BE2C (cell line): ENCODE measurements around the gene ROBO1.

Experiments
- DNase-seq: peaks from one replicate; pipeline ENCODE4 v3.0.0-alpha.2; 2020
- H3K27me3 ChIP-seq: fragments of 250-450 bp; sonication (Bioruptor Pico); 2 replicates; pipeline ENCODE4 v1.5.1; 2020; ENCODE audit warnings: mild to moderate bottlenecking
- H3K36me3 ChIP-seq: fragments of 250-450 bp; sonication (Bioruptor Pico); 2 replicates; pipeline ENCODE4 v1.5.1; 2020; ENCODE audit warnings: mild to moderate bottlenecking
- H3K4me1 ChIP-seq: fragments of 250-450 bp; sonication (Bioruptor Pico); 2 replicates; pipeline ENCODE4 v1.5.1; 2020
- H3K4me3 ChIP-seq: 2 replicates; pipeline ENCODE4 v1.5.1; 2011; ENCODE audit warnings: low read depth, low read length
- H3K9me3 ChIP-seq: fragments of 250-450 bp; sonication (Bioruptor Pico); 2 replicates; pipeline ENCODE4 v1.5.1; 2020
- TF ChIP-seq, protein P1 (sequence below): IDR thresholded peaks from 2 replicates; pipeline ENCODE4 v1.5.1; 2012; ENCODE audit warnings: mild to moderate bottlenecking, low read depth, low read length

The ROBO1 gene

DNA sequence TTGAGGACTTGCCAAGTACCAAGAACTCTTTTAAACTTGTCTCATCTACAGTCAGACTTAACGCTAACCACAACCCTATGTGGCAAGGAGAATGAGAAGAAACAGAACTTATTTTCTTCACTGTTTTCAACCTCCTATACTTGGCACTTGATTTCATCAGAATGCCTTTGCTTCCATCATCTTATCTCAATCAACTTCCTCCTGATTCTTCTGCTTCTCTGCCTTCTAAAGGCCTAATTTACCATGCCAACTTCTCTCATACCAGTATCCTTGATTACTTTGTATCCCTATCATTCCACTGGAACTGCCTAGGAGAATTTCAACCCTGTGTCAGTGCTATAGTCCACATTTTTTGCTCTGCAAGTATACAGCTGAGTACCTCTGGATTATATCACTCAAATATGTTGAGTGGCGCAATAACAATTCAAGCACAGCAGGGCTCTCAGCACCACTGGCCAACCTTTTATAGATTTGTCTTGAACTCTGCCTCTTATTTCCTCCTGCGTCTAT is 413.6 kb downstream of the ROBO1 start:
- Histone ChIP-seq H3K36me3 (no peaks in the 10 kb centered on the region), H3K9me3 (no peaks in the 10 kb centered on the region), H3K4me1 (peaks cover 4% of the 10 kb centered on the region), H3K27me3 (no peaks in the 10 kb centered on the region), H3K4me3 (no peak overlapping the region)
- no peak for DNase-seq
- TF ChIP-seq, protein P1, sequence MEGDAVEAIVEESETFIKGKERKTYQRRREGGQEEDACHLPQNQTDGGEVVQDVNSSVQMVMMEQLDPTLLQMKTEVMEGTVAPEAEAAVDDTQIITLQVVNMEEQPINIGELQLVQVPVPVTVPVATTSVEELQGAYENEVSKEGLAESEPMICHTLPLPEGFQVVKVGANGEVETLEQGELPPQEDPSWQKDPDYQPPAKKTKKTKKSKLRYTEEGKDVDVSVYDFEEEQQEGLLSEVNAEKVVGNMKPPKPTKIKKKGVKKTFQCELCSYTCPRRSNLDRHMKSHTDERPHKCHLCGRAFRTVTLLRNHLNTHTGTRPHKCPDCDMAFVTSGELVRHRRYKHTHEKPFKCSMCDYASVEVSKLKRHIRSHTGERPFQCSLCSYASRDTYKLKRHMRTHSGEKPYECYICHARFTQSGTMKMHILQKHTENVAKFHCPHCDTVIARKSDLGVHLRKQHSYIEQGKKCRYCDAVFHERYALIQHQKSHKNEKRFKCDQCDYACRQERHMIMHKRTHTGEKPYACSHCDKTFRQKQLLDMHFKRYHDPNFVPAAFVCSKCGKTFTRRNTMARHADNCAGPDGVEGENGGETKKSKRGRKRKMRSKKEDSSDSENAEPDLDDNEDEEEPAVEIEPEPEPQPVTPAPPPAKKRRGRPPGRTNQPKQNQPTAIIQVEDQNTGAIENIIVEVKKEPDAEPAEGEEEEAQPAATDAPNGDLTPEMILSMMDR: no peak

DNA sequence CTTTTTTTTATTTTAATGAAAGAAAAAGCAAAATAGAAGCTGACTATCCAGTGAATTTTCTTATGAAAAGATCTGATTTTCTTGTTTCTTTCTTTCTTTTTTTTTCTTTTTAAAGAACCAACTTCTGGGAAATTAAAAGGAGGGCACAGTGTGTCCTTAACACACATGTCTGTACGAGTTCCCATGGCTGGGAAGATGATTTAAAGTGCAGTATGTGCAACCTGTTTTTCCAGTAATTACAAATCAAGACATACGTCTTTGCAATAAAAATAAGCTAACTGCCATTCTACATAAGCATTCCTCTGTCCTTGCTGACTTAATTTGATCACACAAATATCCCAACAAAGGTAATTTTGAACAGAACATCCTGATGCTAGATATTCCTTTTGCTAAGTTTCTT is 416.1 kb downstream of the ROBO1 start:
- H3K27me3 ChIP-seq: no peaks in the 10 kb centered on the region
- DNase-seq: no peak
- no peaks in the 10 kb centered on the region for H3K36me3 ChIP-seq
- H3K4me3 ChIP-seq: no peak overlapping the region
- H3K9me3 ChIP-seq: no peaks in the 10 kb centered on the region
- no peaks in the 10 kb centered on the region for H3K4me1 ChIP-seq
- TF ChIP-seq, protein P1: no peak

DNA sequence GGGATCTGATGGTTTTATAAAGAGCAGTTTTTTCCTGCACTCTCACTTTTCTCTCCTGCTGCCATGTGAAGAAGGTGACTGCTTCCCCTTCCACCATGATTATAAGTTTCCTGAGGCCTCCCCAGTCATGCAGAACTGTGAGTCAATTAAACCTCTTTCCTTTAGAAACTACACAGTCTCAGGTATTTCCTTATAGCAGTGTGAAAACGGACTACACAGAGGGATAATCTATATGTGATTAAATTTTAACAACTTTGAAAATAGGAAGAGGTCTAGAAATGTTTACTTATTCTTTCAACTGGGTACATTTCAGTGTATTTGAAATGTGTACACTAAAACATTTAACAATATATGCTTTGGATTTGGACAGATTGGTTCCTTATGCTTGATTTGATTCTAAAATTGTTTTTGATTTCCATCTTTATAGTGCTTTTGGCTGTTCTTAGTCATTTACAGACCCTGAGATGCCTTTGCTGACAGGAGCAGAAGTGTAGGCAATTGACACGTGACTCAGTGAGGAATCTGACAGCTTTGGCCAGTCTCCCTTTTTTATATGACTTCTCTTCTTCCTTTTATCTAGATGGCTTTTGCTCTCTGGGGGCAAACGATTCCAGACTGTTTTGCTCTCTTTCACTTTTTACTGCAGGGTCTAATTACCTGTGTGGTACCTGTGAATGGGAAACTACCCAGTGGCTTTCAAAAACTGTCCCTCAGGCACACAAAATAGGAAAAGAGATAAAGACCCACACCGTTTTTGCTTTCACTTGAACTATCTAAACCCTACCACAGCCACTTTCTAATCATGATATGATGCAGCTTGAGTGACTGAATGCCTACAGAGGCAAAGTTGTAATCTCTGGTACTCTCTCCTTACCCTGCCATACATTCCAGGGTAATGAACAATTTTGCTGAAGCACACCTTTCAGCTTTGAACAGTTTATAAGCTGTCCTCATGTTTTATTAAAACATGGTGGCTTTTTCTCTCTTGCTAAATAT is 422.6 kb downstream of the ROBO1 start:
- Histone ChIP-seq H3K9me3 (no peaks in the 10 kb centered on the region), H3K4me3 (no peak overlapping the region), H3K36me3 (no peaks in the 10 kb centered on the region), H3K27me3 (no peaks in the 10 kb centered on the region), H3K4me1 (no peaks in the 10 kb centered on the region)
- no peak for DNase-seq
- TF ChIP-seq, protein P1: no peak

DNA sequence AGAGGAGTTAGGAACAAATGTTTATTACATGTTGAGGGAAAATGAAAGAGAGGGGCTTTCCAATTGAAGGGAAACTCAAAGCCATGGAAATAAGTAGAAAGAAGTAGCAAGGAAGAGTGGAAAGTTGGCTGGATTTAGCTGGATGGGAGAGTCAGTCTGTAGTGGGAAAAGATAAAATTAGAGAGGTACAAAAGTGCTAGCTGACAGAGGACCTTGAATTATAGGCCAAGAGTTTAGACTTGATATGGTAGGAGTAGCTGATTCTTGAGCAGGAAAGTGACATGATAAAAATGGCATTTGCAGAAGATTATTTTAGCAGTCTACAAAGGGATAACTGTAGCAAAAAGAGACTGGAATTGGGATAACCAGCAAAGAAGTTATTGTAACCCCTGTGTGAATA is 425.8 kb downstream of the ROBO1 start:
- Histone ChIP-seq H3K36me3 (no peaks in the 10 kb centered on the region), H3K27me3 (no peaks in the 10 kb centered on the region), H3K9me3 (no peaks in the 10 kb centered on the region), H3K4me1 (no peaks in the 10 kb centered on the region), H3K4me3 (no peak overlapping the region)
- no peak for DNase-seq
- TF ChIP-seq, protein P1: no peak

GRCh38 chr3:79339846-79340245 is 428.0 kb downstream of the ROBO1 start:
- TF ChIP-seq, protein P1: no peak
- no peaks in the 10 kb centered on the region for H3K36me3 ChIP-seq
- H3K4me3 ChIP-seq: no peak overlapping the region
- no peak for DNase-seq
- no peaks in the 10 kb centered on the region for H3K9me3 ChIP-seq
- no peaks in the 10 kb centered on the region for H3K27me3 ChIP-seq
- H3K4me1 ChIP-seq: no peaks in the 10 kb centered on the region

DNA sequence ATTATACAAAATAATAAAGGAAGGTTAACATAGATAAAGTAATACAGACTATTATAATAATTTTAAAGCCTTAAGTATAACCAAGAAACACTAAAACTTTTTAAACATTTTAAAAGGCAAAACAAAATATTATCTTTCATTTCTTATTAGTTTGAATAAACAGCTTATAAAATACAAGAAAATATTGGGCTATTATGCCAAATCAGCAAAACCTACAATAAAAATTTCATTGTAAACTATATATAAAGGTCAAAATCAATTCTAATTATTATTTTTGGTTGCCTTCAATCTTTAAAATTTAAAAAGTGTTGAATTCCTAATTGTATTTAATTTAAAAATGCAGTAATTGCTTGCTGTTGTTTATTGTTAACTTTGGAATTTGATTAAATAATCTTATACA is 430.0 kb downstream of the ROBO1 start:
- Histone ChIP-seq H3K4me1 (no peaks in the 10 kb centered on the region), H3K27me3 (no peaks in the 10 kb centered on the region), H3K4me3 (no peak overlapping the region), H3K9me3 (no peaks in the 10 kb centered on the region), H3K36me3 (no peaks in the 10 kb centered on the region)
- TF ChIP-seq, protein P1: no peak
- DNase-seq: no peak
